K562 (cell line): ENCODE data around the gene SULT2B1. TPM values are rescaled to one million over a fixed set of nuclear protein-coding genes. Genes with fewer than 3 reads are reported as not detected.

Experiments
- FIP1L1 ChIP-seq: fragments of 200-400 bp; formaldehyde crosslinking; IDR thresholded peaks from 2 replicates; pipeline ENCODE4 v1.6.1; 2018; ENCODE audit warnings: mild to moderate bottlenecking, low read depth, low read length; ENCODE audit not compliant: poor library complexity, severe bottlenecking
- FOXP4 ChIP-seq: sonication (generic); formaldehyde crosslinking; IDR thresholded peaks from 2 replicates; pipeline ENCODE4 v1.8.0; 2022; ENCODE audit warnings: mild to moderate bottlenecking, missing genetic modification reagents, borderline replicate concordance
- GTF2B ChIP-seq: IDR thresholded peaks from 2 replicates; pipeline ENCODE4 v1.6.1; 2011; ENCODE audit not compliant: insufficient read length; ENCODE audit errors: extremely low read depth
- HBP1 ChIP-seq: fragments of 450-650 bp; formaldehyde crosslinking; IDR thresholded peaks from 2 replicates; pipeline ENCODE4 v1.4.0; 2022; ENCODE audit warnings: missing genetic modification characterization
- MEF2A ChIP-seq: IDR thresholded peaks from 2 replicates; pipeline ENCODE4 v1.6.1; 2011; ENCODE audit warnings: low read depth, mild to moderate bottlenecking, low read length, moderate library complexity; ENCODE audit not compliant: control insufficient read depth
- NR0B1 ChIP-seq: fragments of 450-650 bp; IDR thresholded peaks from one replicate; pipeline ENCODE4 v1.6.1; 2018; ENCODE audit warnings: mild to moderate bottlenecking, moderate library complexity; ENCODE audit not compliant: partially characterized antibody
- RBFOX2 ChIP-seq: fragments of 200-400 bp; formaldehyde crosslinking; IDR thresholded peaks from 2 replicates; pipeline ENCODE4 v1.6.1; 2017; ENCODE audit warnings: low read depth, mild to moderate bottlenecking, low read length, moderate library complexity
- RBM25 ChIP-seq: fragments of 200-400 bp; formaldehyde crosslinking; IDR thresholded peaks from 2 replicates; pipeline ENCODE4 v1.6.1; 2018; ENCODE audit warnings: low read length, low read depth, moderate library complexity; ENCODE audit not compliant: severe bottlenecking
- REST ChIP-seq, 2 experiments: fragments of 450-650 bp; formaldehyde crosslinking in 1 of 2; IDR thresholded peaks; 2 replicates each; pipeline versions ENCODE4 v1.4.0 to v1.6.1; 2014 to 2020; ENCODE audit warnings: mild to moderate bottlenecking in 2 of 2, borderline replicate concordance in 1 of 2, low read depth in 1 of 2
- TEAD1 ChIP-seq, 2 experiments: fragments of 450-650 bp in 1 of 2; sonication (generic) in 1 of 2; formaldehyde crosslinking; IDR thresholded peaks; 2 replicates each; pipeline versions ENCODE4 v1.4.0 to v1.8.0; 2020 to 2022; ENCODE audit warnings: mild to moderate bottlenecking in 2 of 2, missing genetic modification reagents in 1 of 2
- ZBTB17 ChIP-seq: fragments of 450-650 bp; formaldehyde crosslinking; IDR thresholded peaks from 2 replicates; pipeline ENCODE4 v1.4.0; 2020; ENCODE audit warnings: mild to moderate bottlenecking
- polyA plus RNA-seq, 8 experiments: library from polyadenylated mRNA; depleted of rRNA in 4 of 8; stranded (reverse) in 5 of 8; unstranded in 3 of 8; fragments of >200 nt; fragmentation: Nextera tagmentation in 2 of 8; fragmentation: Illumina TruSeq in 1 of 8; extraction: Ambion mirVana in 2 of 8; extraction: Trizol in 1 of 8; gene quantifications; 2 replicates each; pipeline versions ENCODE4 v1.2.1 to v1.2.3, GENCODE V29; 2011 to 2014; ENCODE audit warnings: inconsistent platforms in 1 of 8, missing spikeins in 1 of 8
- total RNA-seq, 7 experiments: library from RNA; depleted of rRNA in 6 of 7; stranded (reverse); fragments of >200 nt in 6 of 7; fragmentation: Illumina TruSeq in 2 of 7; extraction: Trizol in 2 of 7; gene quantifications; 2 replicates each; pipeline versions ENCODE4 v1.2.1 to v1.2.3, GENCODE V29; 2011 to 2021; ENCODE audit warnings: low replicate concordance in 1 of 7

The SULT2B1 gene
- total and polyA plus RNA-seq, 9 of the 15 experiments (the other 6 are each of a cell fraction or from before 2014, with no cell fraction given) = 0.09 to 0.62 (median 0.22) TPM; not detected in 2

- TF ChIP-seq REST (IDR thresholded peaks at IDR 0.05; ENCODE audit: borderline replicate concordance) = 0 out of 2 replicates have a peak, but pooled peaks have one; percentile 8
- TF ChIP-seq REST (CRISPR knock-in tag; IDR thresholded peaks at IDR 0.05; ENCODE audit: low read depth) = no peak
- TF ChIP-seq ZBTB17 = no peak
- TF ChIP-seq RBM25 = no peak
- no peak for TF ChIP-seq MEF2A
- 0 out of 2 replicates have a peak, but pooled peaks have one; percentile 47 for TF ChIP-seq HBP1 (CRISPR knock-in tag)
- peak; percentile 31 for TF ChIP-seq FIP1L1
- TF ChIP-seq TEAD1 (CRISPR knock-in tag; IDR thresholded peaks at IDR 0.05) = peak in 1 of 2 experiments; percentile 72; a peak in 2 of 4 replicates
- peak; percentile 67 for TF ChIP-seq RBFOX2
- TF ChIP-seq GTF2B = no peak
- TF ChIP-seq FOXP4 (CRISPR knock-in tag) = no peak
- no peak for TF ChIP-seq NR0B1
These were observed 62.7 kb downstream of the SULT2B1 start, which contains the start of gene FAM83E (continued) for GRCh38 chr19:48614436-48615230.
